HEK293 (cell line): ENCODE measurements around the gene PHF23.

Experiments used
- CTCF ChIA-PET: fragments of 350-600 bp; formaldehyde crosslinking; extraction: SDS; loops from one replicate; lab custom pipeline; 2021; ENCODE audit warnings: antibody characterized with exemption; lab: Yijun Ruan, JAX
- POLR2A ChIA-PET: fragments of 300-600 bp; formaldehyde crosslinking; extraction: SDS; loops from one replicate; lab custom pipeline; 2020; ENCODE audit warnings: antibody characterized with exemption, inconsistent platforms; lab: Yijun Ruan, JAX
- H3K27ac ChIP-seq: fragments of 200-500 bp; sonication (Bioruptor generic); 2 replicates; pipeline ENCODE4 v1.5.1; 2014; ENCODE audit warnings: low read depth, low read length, control low read depth, inconsistent platforms; ENCODE audit errors: extremely low read depth
- H3K36me3 ChIP-seq, 2 experiments: fragments of 200-500 bp in 1 of 2; sonication (Bioruptor generic) in 1 of 2; 1 replicate in 1 of 2; 2 replicates in 1 of 2; pipeline ENCODE4 v1.5.1; 2014 to 2017; ENCODE audit warnings: inconsistent platforms in 2 of 2, low read length in 2 of 2; ENCODE audit not compliant: control insufficient read depth in 2 of 2, insufficient read depth in 1 of 2
- H3K4me1 ChIP-seq: fragments of 200-500 bp; sonication (Bioruptor generic); 2 replicates; pipeline ENCODE4 v1.5.1; 2014; ENCODE audit warnings: mild to moderate bottlenecking, low read length, inconsistent platforms; ENCODE audit not compliant: control insufficient read depth, insufficient read depth
- H3K4me3 ChIP-seq: 2 replicates; pipeline ENCODE4 v1.5.1; 2011; ENCODE audit warnings: low read depth, mild to moderate bottlenecking, control low read depth, low read length, moderate library complexity
- H3K9me3 ChIP-seq: fragments of 200-500 bp; sonication (Bioruptor generic); 2 replicates; pipeline ENCODE4 v1.5.1; 2014; ENCODE audit warnings: low read depth, low read length, inconsistent platforms; ENCODE audit not compliant: control insufficient read depth, insufficient read depth
- AEBP2 ChIP-seq: fragments of 450-650 bp; formaldehyde crosslinking; IDR thresholded peaks from 2 replicates; pipeline ENCODE4 v1.5.1; 2016; ENCODE audit warnings: missing biosample characterization, missing genetic modification characterization, borderline replicate concordance
- BCL11B ChIP-seq: fragments of 450-650 bp; formaldehyde crosslinking; IDR thresholded peaks from 2 replicates; pipeline ENCODE4 v1.5.1; 2016; ENCODE audit warnings: low read depth, missing biosample characterization, missing genetic modification characterization
- HOXA7 ChIP-seq: sonication (generic); formaldehyde crosslinking; IDR thresholded peaks from 2 replicates; pipeline ENCODE4 v1.8.1; 2022; ENCODE audit warnings: missing genetic modification reagents, borderline replicate concordance
- KLF9 ChIP-seq: fragments of 450-650 bp; formaldehyde crosslinking; IDR thresholded peaks from 2 replicates; pipeline ENCODE4 v1.5.1; 2016; ENCODE audit warnings: missing biosample characterization, missing genetic modification characterization, low read depth
- PRDM10 ChIP-seq: fragments of 450-650 bp; formaldehyde crosslinking; IDR thresholded peaks from 2 replicates; pipeline ENCODE4 v1.5.1; 2016; ENCODE audit warnings: missing biosample characterization, missing genetic modification characterization
- ZBTB1 ChIP-seq: fragments of 450-650 bp; formaldehyde crosslinking; IDR thresholded peaks from 2 replicates; pipeline ENCODE4 v1.5.1; 2016; ENCODE audit warnings: missing biosample characterization, missing genetic modification characterization
- ZFHX2 ChIP-seq: fragments of 450-650 bp; formaldehyde crosslinking; conservative IDR thresholded peaks from 2 replicates; pipeline ENCODE4 v1.5.1; 2016; ENCODE audit warnings: missing biosample characterization, missing genetic modification characterization
- ZFP69B ChIP-seq: fragments of 450-650 bp; formaldehyde crosslinking; IDR thresholded peaks from 2 replicates; pipeline ENCODE4 v1.5.1; 2016; ENCODE audit warnings: missing biosample characterization, missing genetic modification characterization
- ZNF121 ChIP-seq: fragments of 450-650 bp; formaldehyde crosslinking; IDR thresholded peaks from 2 replicates; pipeline ENCODE4 v1.5.1; 2016; ENCODE audit warnings: missing biosample characterization, missing genetic modification characterization
- ZNF157 ChIP-seq: fragments of 450-650 bp; formaldehyde crosslinking; IDR thresholded peaks from 2 replicates; pipeline ENCODE4 v1.5.1; 2016; ENCODE audit warnings: missing biosample characterization, missing genetic modification characterization
- ZNF16 ChIP-seq: fragments of 450-650 bp; formaldehyde crosslinking; IDR thresholded peaks from 2 replicates; pipeline ENCODE4 v1.5.1; 2016; ENCODE audit warnings: low read depth, missing biosample characterization, missing genetic modification characterization
- ZNF214 ChIP-seq: fragments of 450-650 bp; formaldehyde crosslinking; IDR thresholded peaks from 2 replicates; pipeline ENCODE4 v1.5.1; 2017; ENCODE audit warnings: missing biosample characterization, mild to moderate bottlenecking, missing genetic modification characterization, borderline replicate concordance
- ZNF248 ChIP-seq: fragments of 450-650 bp; formaldehyde crosslinking; IDR thresholded peaks from 2 replicates; pipeline ENCODE4 v1.5.1; 2017; ENCODE audit warnings: missing biosample characterization, missing genetic modification characterization
- ZNF280C ChIP-seq: fragments of 450-650 bp; formaldehyde crosslinking; IDR thresholded peaks from 2 replicates; pipeline ENCODE4 v1.5.1; 2016; ENCODE audit warnings: missing biosample characterization, missing genetic modification characterization
- ZNF311 ChIP-seq: fragments of 450-650 bp; formaldehyde crosslinking; IDR thresholded peaks from 2 replicates; pipeline ENCODE4 v1.5.1; 2017; ENCODE audit warnings: missing biosample characterization, missing genetic modification characterization, borderline replicate concordance
- ZNF324 ChIP-seq: fragments of 450-650 bp; formaldehyde crosslinking; IDR thresholded peaks from 2 replicates; pipeline ENCODE4 v1.5.1; 2016; ENCODE audit warnings: missing biosample characterization, missing genetic modification characterization
- ZNF354C ChIP-seq: fragments of 450-650 bp; formaldehyde crosslinking; IDR thresholded peaks from 2 replicates; pipeline ENCODE4 v1.5.1; 2016; ENCODE audit warnings: missing biosample characterization, missing genetic modification characterization, low read depth, borderline replicate concordance
- ZNF366 ChIP-seq: fragments of 450-650 bp; formaldehyde crosslinking; conservative IDR thresholded peaks from 2 replicates; pipeline ENCODE4 v1.5.1; 2016; ENCODE audit warnings: missing biosample characterization, missing genetic modification characterization
- ZNF404 ChIP-seq: fragments of 450-650 bp; formaldehyde crosslinking; IDR thresholded peaks from 2 replicates; pipeline ENCODE4 v1.5.1; 2017; ENCODE audit warnings: missing biosample characterization, missing genetic modification characterization
- ZNF544 ChIP-seq: fragments of 450-650 bp; formaldehyde crosslinking; IDR thresholded peaks from 2 replicates; pipeline ENCODE4 v1.5.0; 2017; ENCODE audit warnings: missing biosample characterization, missing genetic modification characterization
- ZNF555 ChIP-seq: fragments of 450-650 bp; formaldehyde crosslinking; conservative IDR thresholded peaks from 2 replicates; pipeline ENCODE4 v1.5.1; 2017; ENCODE audit warnings: missing biosample characterization, mild to moderate bottlenecking, missing genetic modification characterization, inconsistent platforms
- ZNF610 ChIP-seq: fragments of 450-650 bp; formaldehyde crosslinking; IDR thresholded peaks from 2 replicates; pipeline ENCODE4 v1.5.1; 2016; ENCODE audit warnings: missing biosample characterization, missing genetic modification characterization, borderline replicate concordance
- ZNF626 ChIP-seq: fragments of 450-650 bp; sonication (Bioruptor Pico); formaldehyde crosslinking; IDR thresholded peaks from 2 replicates; pipeline ENCODE4 v1.5.1; 2018; ENCODE audit warnings: missing biosample characterization, missing genetic modification characterization, inconsistent platforms
- ZNF670 ChIP-seq: fragments of 450-650 bp; formaldehyde crosslinking; IDR thresholded peaks from 2 replicates; pipeline ENCODE4 v1.5.1; 2016; ENCODE audit warnings: missing biosample characterization, missing genetic modification characterization, low read depth
- ZNF704 ChIP-seq: fragments of 450-650 bp; formaldehyde crosslinking; IDR thresholded peaks from 2 replicates; pipeline ENCODE4 v1.5.1; 2016; ENCODE audit warnings: missing biosample characterization, missing genetic modification characterization
- ZNF747 ChIP-seq: fragments of 450-650 bp; formaldehyde crosslinking; IDR thresholded peaks from 2 replicates; pipeline ENCODE4 v1.5.1; 2016; ENCODE audit warnings: missing biosample characterization, missing genetic modification characterization
- ZNF830 ChIP-seq: fragments of 450-650 bp; IDR thresholded peaks from 2 replicates; pipeline ENCODE4 v1.5.0; 2018; ENCODE audit warnings: missing biosample characterization, missing genetic modification characterization, low read depth, mild to moderate bottlenecking, moderate library complexity

The PHF23 gene

GRCh38 chr17:7249214-7249613, 10.0 kb upstream of the PHF23 start:
- no peak overlapping the region for H3K4me3 ChIP-seq

GRCh38 chr17:7248796-7249195, 9.5 kb upstream of the PHF23 start:
- Histone ChIP-seq H3K4me3 (no peak overlapping the region), H3K36me3 (peaks cover 30 to 47% of the 10 kb centered on the region in 2 experiments), H3K27ac (peak overlapping the region; percentile 46; the same call in 1 of the 2 replicates)
- TF ChIP-seq ZNF544: no peak
- no peak for TF ChIP-seq ZNF704 (tag by site-specific recombination)
- no peak for TF ChIP-seq ZNF404 (tag by site-specific recombination)
- TF ChIP-seq ZNF670 (tag by site-specific recombination): no peak
- no peak for TF ChIP-seq BCL11B (tag by site-specific recombination)
- no peak for TF ChIP-seq ZNF354C (tag by site-specific recombination)
- TF ChIP-seq HOXA7 (CRISPR knock-in tag): no peak
- no peak for TF ChIP-seq ZNF248
- TF ChIP-seq ZNF157: no peak
- no peak for TF ChIP-seq ZNF747
- no peak for TF ChIP-seq KLF9 (tag by site-specific recombination)
- no peak for TF ChIP-seq ZNF366 (tag by site-specific recombination)
- no peak for TF ChIP-seq ZFP69B (tag by site-specific recombination)
- no peak for TF ChIP-seq ZNF16
- TF ChIP-seq ZNF830 (tag by site-specific recombination): no peak
- no peak for TF ChIP-seq ZNF280C
- no peak for TF ChIP-seq AEBP2 (tag by site-specific recombination)
- TF ChIP-seq ZNF311 (tag by site-specific recombination): no peak
- no peak for TF ChIP-seq ZNF121 (tag by site-specific recombination)
- no peak for TF ChIP-seq ZNF214 (tag by site-specific recombination)
- TF ChIP-seq, all 188 proteins: peak for 0
- peaks cover 13% of the 10 kb centered on the region; the same call in 1 of the 2 replicates for H3K4me1 ChIP-seq
- POLR2A ChIA-PET: interaction anchor here (0.7 to 1.5 kb wide), 4 partner anchors 9 to 154 kb away, joined by 3 to 5 read pairs (median 4); partner anchors contain the start of genes ACADVL, DLG4, NEURL4 and PHF23
- CTCF ChIA-PET: no interaction called here
- H3K9me3 ChIP-seq: no peaks in the 10 kb centered on the region

More at GRCh38 chr17:7249214-7249613, 10.0 kb upstream of the PHF23 start:
- peak overlapping the region; percentile 46; the same call in 1 of the 2 replicates for H3K27ac ChIP-seq
- peaks cover 34 to 47% of the 10 kb centered on the region in 2 experiments for H3K36me3 ChIP-seq
- peaks cover 13% of the 10 kb centered on the region; the same call in 1 of the 2 replicates for H3K4me1 ChIP-seq
- no peaks in the 10 kb centered on the region for H3K9me3 ChIP-seq
- ChIA-PET POLR2A (interaction anchor here (0.8 to 1.6 kb wide), 3 partner anchors 11 to 153 kb away, joined by 3 to 7 read pairs (median 4); partner anchors contain the start of genes NEURL4 and PHF23), CTCF (interaction anchor here (0.6 to 1.4 kb wide), 2 partner anchors 17 to 122 kb away, joined by 3 to 5 read pairs; no protein-coding TSS in a partner anchor)
- TF ChIP-seq PRDM10 (tag by site-specific recombination) (peak; percentile 37), ZNF610 (tag by site-specific recombination) (no peak), ZNF324 (tag by site-specific recombination) (no peak), ZNF555 (no peak), ZBTB1 (tag by site-specific recombination) (no peak), ZNF626 (tag by site-specific recombination) (no peak), ZFHX2 (tag by site-specific recombination) (no peak)
